Retina (tissue), 1 donor: Measurements from ENCODE around the gene RSPRY1.

ENCODE experiments used
- DNase-seq: peaks from one replicate; pipeline ENCODE4 v3.0.0-alpha.2; 2016

The RSPRY1 gene

GRCh38 chr16:57152096-57153093 lies 33.7 kb upstream of the RSPRY1 start:
- DNase-seq = no peak

GRCh38 chr16:57153841-57154240 lies 32.3 kb upstream of the RSPRY1 start:
- DNase-seq = no peak

GRCh38 chr16:57155702-57156350 lies 30.3 kb upstream of the RSPRY1 start:
- no peak for DNase-seq

GRCh38 chr16:57156351-57156703 lies 29.8 kb upstream of the RSPRY1 start:
- DNase-seq = no peak

GRCh38 chr16:57157533-57157932 lies 28.6 kb upstream of the RSPRY1 start:
- DNase-seq = no peak

- DNase-seq = no peak
Observed at GRCh38 chr16:57159447-57159846, 26.7 kb upstream of the RSPRY1 start.

GRCh38 chr16:57163842-57164241 lies 22.3 kb upstream of the RSPRY1 start:
- DNase-seq = no peak

GRCh38 chr16:57165483-57165882 lies 20.6 kb upstream of the RSPRY1 start:
- DNase-seq = no peak

GRCh38 chr16:57165938-57166337 lies 20.2 kb upstream of the RSPRY1 start:
- no peak for DNase-seq

- no peak for DNase-seq
Observed at GRCh38 chr16:57166451-57166850, 19.7 kb upstream of the RSPRY1 start.

GRCh38 chr16:57166951-57167350 lies 19.2 kb upstream of the RSPRY1 start:
- DNase-seq = no peak

GRCh38 chr16:57167538-57167937 lies 18.6 kb upstream of the RSPRY1 start:
- no peak for DNase-seq

GRCh38 chr16:57167953-57168352 lies 18.2 kb upstream of the RSPRY1 start:
- DNase-seq = no peak

GRCh38 chr16:57169327-57169726 lies 16.8 kb upstream of the RSPRY1 start:
- no peak for DNase-seq

- DNase-seq = no peak
Observed at GRCh38 chr16:57172721-57173290, 13.3 kb upstream of the RSPRY1 start.

GRCh38 chr16:57175896-57176295 lies 10.2 kb upstream of the RSPRY1 start:
- no peak for DNase-seq

GRCh38 chr16:57178196-57178595 lies 7.9 kb upstream of the RSPRY1 start:
- no peak for DNase-seq

GRCh38 chr16:57178793-57179212 lies 7.3 kb upstream of the RSPRY1 start:
- DNase-seq = no peak

GRCh38 chr16:57179215-57179828 lies 6.8 kb upstream of the RSPRY1 start:
- no peak for DNase-seq

GRCh38 chr16:57184113-57184512 lies 2.0 kb upstream of the RSPRY1 start:
- DNase-seq = no peak

GRCh38 chr16:57184887-57185445 lies 1.2 kb upstream of the RSPRY1 start:
- no peak for DNase-seq

GRCh38 chr16:57185446-57185944 lies 634 bp upstream of the RSPRY1 start:
- no peak for DNase-seq
